Panc1 (cell line): ENCODE measurements around the gene LDHD. TPM values are rescaled to one million over a fixed set of nuclear protein-coding genes. Genes with fewer than 3 reads are reported as not detected.

Experiments
- ATAC-seq: fragments of 200-7000 bp; cut with Tn5 transposase; 2 replicates; pipeline ENCODE4 v1.9.1; 2020; ENCODE audit warnings: mild to moderate bottlenecking, moderate library complexity
- BruUV-seq: library from RNA; stranded (reverse); fragments of 400-500 nt; replicated peaks from 2 replicates; lab custom pipeline; 2021; lab: Mats Ljungman, UMichigan
- CTCF ChIA-PET: fragments of 300-600 bp; sonication (Branson Sonifier 250); formaldehyde crosslinking; loops from one replicate; lab custom pipeline; 2022; ENCODE audit warnings: antibody characterized with exemption; lab: Charles Lee
- POLR2A ChIA-PET: fragments of 300-600 bp; sonication (Branson Sonifier 250); formaldehyde crosslinking; loops from one replicate; lab custom pipeline; 2022; ENCODE audit warnings: antibody characterized with exemption; lab: Charles Lee
- DNase-seq: peaks from one replicate; pipeline ENCODE4 v3.0.0-alpha.2; 2010; ENCODE audit warnings: low read depth, low spot score
- H3K27ac ChIP-seq: 2 replicates; pipeline ENCODE4 v1.5.1; 2011; ENCODE audit warnings: mild to moderate bottlenecking, low read length, inconsistent platforms
- H3K27me3 ChIP-seq: fragments of 200-500 bp; sonication (Bioruptor generic); 2 replicates; pipeline ENCODE4 v1.6.0; 2014; ENCODE audit warnings: low read length, inconsistent platforms; ENCODE audit not compliant: control insufficient read depth, insufficient read depth
- H3K36me3 ChIP-seq: fragments of 200-500 bp; sonication (Bioruptor generic); 2 replicates; pipeline ENCODE4 v1.5.1; 2014; ENCODE audit warnings: inconsistent platforms, mild to moderate bottlenecking, low read length, moderate library complexity; ENCODE audit not compliant: control insufficient read depth, insufficient read depth
- H3K4me1 ChIP-seq: 2 replicates; pipeline ENCODE4 v1.5.1; 2011; ENCODE audit warnings: inconsistent platforms, mild to moderate bottlenecking, low read length, moderate library complexity; ENCODE audit not compliant: control insufficient read depth, insufficient read depth
- H3K4me3 ChIP-seq, 2 experiments: 2 replicates each; pipeline ENCODE4 v1.5.1; 2011 to 2012; ENCODE audit warnings: low read depth in 2 of 2, low read length in 2 of 2, mild to moderate bottlenecking in 2 of 2, inconsistent platforms in 1 of 2, moderate library complexity in 1 of 2
- H3K9me3 ChIP-seq: fragments of 200-500 bp; sonication (Bioruptor generic); 2 replicates; pipeline ENCODE4 v1.5.1; 2014; ENCODE audit warnings: low read depth, mild to moderate bottlenecking, inconsistent platforms, low read length, moderate library complexity; ENCODE audit not compliant: control insufficient read depth, insufficient read depth
- CTCF ChIP-seq: fragments of 450-650 bp; IDR thresholded peaks from 2 replicates; pipeline ENCODE4 v1.5.1; 2017; ENCODE audit warnings: mild to moderate bottlenecking
- POLR2AphosphoS5 ChIP-seq: IDR thresholded peaks from 2 replicates; pipeline ENCODE4 v1.6.1; 2012; ENCODE audit warnings: mild to moderate bottlenecking, low read depth, low read length, moderate library complexity
- REST ChIP-seq, 2 experiments: IDR thresholded peaks; 2 replicates each; pipeline ENCODE4 v1.6.1; 2011 to 2012; ENCODE audit warnings: low read depth in 2 of 2, control low read depth in 1 of 2, low read length in 1 of 2, mild to moderate bottlenecking in 1 of 2, moderate library complexity in 1 of 2; ENCODE audit not compliant: insufficient read depth in 1 of 2
- SIN3A ChIP-seq: IDR thresholded peaks from 2 replicates; pipeline ENCODE4 v1.6.1; 2012; ENCODE audit warnings: low read depth, mild to moderate bottlenecking, low read length, moderate library complexity, borderline replicate concordance; ENCODE audit not compliant: insufficient read depth
- TCF7L2 ChIP-seq: IDR thresholded peaks from 2 replicates; pipeline ENCODE4 v1.6.1; 2011; ENCODE audit warnings: mild to moderate bottlenecking, low read depth, low read length, inconsistent platforms
- in situ Hi-C: cut with HindIII; loops from 2 replicates; pipeline ENCODE4 v1.10.0; 2016; ENCODE audit warnings: low sequenced_read_pairs, low pct_unique_long_range_greater_than_20kb
- intact Hi-C: fragments of 100-400 bp; cut with micrococcal nuclease; formaldehyde crosslinking; loops from one replicate; pipeline ENCODE4 v1.10.0; 2022; ENCODE audit not compliant: unreplicated experiment
- total RNA-seq: library from RNA; stranded (reverse); gene quantifications from one replicate; pipeline ENCODE4 v1.2.1, GENCODE V29; 2021; ENCODE audit not compliant: unreplicated experiment

The LDHD gene
- total RNA-seq, 1 experiment from 2014 or later: 3.1 TPM

- Histone ChIP-seq H3K4me1 (peaks cover 43% of the 10 kb centered on the region), H3K9me3 (no peaks in the 10 kb centered on the region), H3K36me3 (no peaks in the 10 kb centered on the region), H3K27ac (peak overlapping the region; percentile 51; the same call in 1 of the 2 replicates), H3K4me3 (no peak overlapping the region), H3K27me3 (no peaks in the 10 kb centered on the region)
- no peak for TF ChIP-seq TCF7L2
- ChIA-PET CTCF (interaction anchor here (0.9 kb wide), 1 partner anchor 45 kb away, joined by 3 read pairs; no protein-coding TSS in a partner anchor), POLR2A (interaction anchor here (0.7 kb wide), 1 partner anchor 80 kb away, joined by 3 read pairs; no protein-coding TSS in a partner anchor)
- DNase-seq: no peak
- no peak for ATAC-seq
- intact Hi-C loops: no loop called here
- in situ Hi-C loops: no loop called here
- BruUV-seq: no TSS peak
Observed at GRCh38 chr16:75065521-75066149, 50.9 kb downstream of the LDHD start.

- ATAC-seq (peak; percentile 64; the same call in 1 of the 2 replicates), DNase-seq (no peak)
- Histone ChIP-seq H3K4me1 (peaks cover 42% of the 10 kb centered on the region), H3K4me3 (no peak overlapping the region), H3K27me3 (no peaks in the 10 kb centered on the region), H3K9me3 (no peaks in the 10 kb centered on the region), H3K36me3 (no peaks in the 10 kb centered on the region), H3K27ac (peak overlapping the region; percentile 51)
- intact Hi-C loops (no loop called here), in situ Hi-C loops (no loop called here)
- POLR2A ChIA-PET: no interaction called here
- no TSS peak for BruUV-seq
- TF ChIP-seq POLR2AphosphoS5: no peak
- TF ChIP-seq CTCF: no peak
- no peak for TF ChIP-seq REST (IDR thresholded peaks at IDR 0.05; ENCODE audit: insufficient read depth in 1 of 2, low read depth in 2 of 2, low read length in 1 of 2)
- TF ChIP-seq TCF7L2: no peak
- no peak for TF ChIP-seq SIN3A
- CTCF ChIA-PET: interaction anchor here (0.9 kb wide), 1 partner anchor 46 kb away, joined by 3 read pairs; no protein-coding TSS in a partner anchor
Observed at GRCh38 chr16:75065149-75065505, 51.5 kb downstream of the LDHD start.
